HT-29 (cell line): ENCODE data around the gene NRARP. TPM values are rescaled to one million over a fixed set of nuclear protein-coding genes. Genes with fewer than 3 reads are reported as not detected.

Experiments used
- DNase-seq: peaks from one replicate; pipeline ENCODE4 v3.0.0-alpha.2; 2015; ENCODE audit warnings: low spot score
- total RNA-seq: library from RNA; depleted of rRNA; stranded (reverse); fragments of >200 nt; shearing (Covaris generic); gene quantifications from 2 replicates; pipeline ENCODE4 v1.2.3, GENCODE V29; 2014

Gene NRARP
- total RNA-seq, 1 experiment from 2014 or later = 116 TPM

GRCh38 chr9:137277329-137278041 is 24.6 kb downstream of the NRARP start, which contains the start of gene TOR4A:
Gene TOR4A (plus strand): TSS chr9:137277726. CDS start chr9:137278690, 964 bp downstream.
- peak; percentile 95 for DNase-seq

- peak; percentile 76 for DNase-seq
These were observed 25.4 kb downstream of the NRARP start for GRCh38 chr9:137276473-137277328.

GRCh38 chr9:137275588-137276472 is 26.2 kb downstream of the NRARP start:
- no peak for DNase-seq

GRCh38 chr9:137275203-137275587 is 26.9 kb downstream of the NRARP start:
- DNase-seq = no peak

- DNase-seq = no peak
These were observed 28.3 kb downstream of the NRARP start for GRCh38 chr9:137273611-137274320.

- no peak for DNase-seq
These were observed 29.0 kb downstream of the NRARP start for GRCh38 chr9:137273095-137273490.

GRCh38 chr9:137272241-137273094 is 29.6 kb downstream of the NRARP start:
- no peak for DNase-seq

GRCh38 chr9:137271696-137272076 is 30.4 kb downstream of the NRARP start:
- no peak for DNase-seq

GRCh38 chr9:137270929-137271695 is 31.0 kb downstream of the NRARP start:
- no peak for DNase-seq

GRCh38 chr9:137269231-137269772 is 32.8 kb downstream of the NRARP start:
- DNase-seq = peak; percentile 78

GRCh38 chr9:137268538-137269201 is 33.4 kb downstream of the NRARP start:
- no peak for DNase-seq

- no peak for DNase-seq
These were observed 34.1 kb downstream of the NRARP start for GRCh38 chr9:137267933-137268355.

GRCh38 chr9:137266585-137267453 is 35.3 kb downstream of the NRARP start:
- no peak for DNase-seq

GRCh38 chr9:137266162-137266527 is 35.9 kb downstream of the NRARP start:
- DNase-seq = no peak

- DNase-seq = no peak
These were observed 36.4 kb downstream of the NRARP start for GRCh38 chr9:137265496-137266161.

- no peak for DNase-seq
These were observed 38.0 kb downstream of the NRARP start for GRCh38 chr9:137264067-137264466.

GRCh38 chr9:137263506-137263905 is 38.6 kb downstream of the NRARP start:
- no peak for DNase-seq
